GM18861 (cell line): Measurements from ENCODE around the gene AKR7A2.
"Not testable (repeated sequence)": the region's sequence is repeated elsewhere in the genome, so short reads cannot be mapped to it uniquely, and the experiment has no call there.

Experiments used
- ATAC-seq: cut with Tn5 transposase; IDR thresholded peaks from one replicate; pipeline ENCODE4 v1.9.1; 2021; ENCODE audit not compliant: unreplicated experiment

The AKR7A2 gene

DNA sequence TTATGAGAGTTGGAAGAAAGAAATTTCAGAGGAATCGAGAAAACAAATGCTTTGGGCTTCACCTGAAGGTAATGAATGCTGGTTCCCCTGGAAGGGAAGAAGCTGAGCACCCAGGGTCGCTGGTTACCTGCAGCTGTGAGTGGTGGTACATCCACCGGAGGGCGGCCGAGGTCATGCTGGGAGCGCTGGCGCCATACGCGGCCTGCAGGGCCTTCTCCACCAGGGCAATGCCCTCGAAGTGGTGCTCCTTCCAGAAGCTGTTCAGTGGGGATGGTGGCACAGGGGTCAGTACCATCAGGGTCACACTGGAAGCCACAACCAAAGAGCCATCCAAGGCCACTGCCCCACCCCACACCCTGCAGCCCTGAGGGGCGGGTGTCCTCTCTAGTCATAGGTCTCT, 43.5 kb downstream of the AKR7A2 start:
- ATAC-seq = no peak

GRCh38 chr1:19262744-19263143, 49.2 kb downstream of the AKR7A2 start:
- no peak for ATAC-seq

DNA sequence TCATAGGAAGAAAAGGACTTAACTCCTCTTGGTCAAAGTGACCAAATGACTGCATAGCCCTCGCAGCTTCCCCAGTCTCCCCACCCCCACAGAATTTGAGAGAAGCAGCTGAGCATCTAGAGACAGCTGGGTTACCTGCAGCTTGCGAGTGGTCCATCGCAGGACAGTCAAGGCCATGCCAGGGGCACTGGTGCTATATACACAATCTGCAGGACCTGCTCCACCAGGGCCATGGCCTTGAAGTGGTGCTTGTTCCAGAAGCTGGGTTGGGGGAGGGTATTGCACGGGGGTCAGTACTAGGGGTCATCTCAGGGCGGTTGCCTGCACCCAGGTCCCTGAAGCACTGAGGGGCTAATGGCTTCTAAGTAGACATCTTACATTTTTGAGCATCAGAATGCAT, 49.9 kb downstream of the AKR7A2 start:
- no peak for ATAC-seq

- ATAC-seq = no peak
Measured at GRCh38 chr1:19260211-19261138, 51.5 kb downstream of the AKR7A2 start.

DNA sequence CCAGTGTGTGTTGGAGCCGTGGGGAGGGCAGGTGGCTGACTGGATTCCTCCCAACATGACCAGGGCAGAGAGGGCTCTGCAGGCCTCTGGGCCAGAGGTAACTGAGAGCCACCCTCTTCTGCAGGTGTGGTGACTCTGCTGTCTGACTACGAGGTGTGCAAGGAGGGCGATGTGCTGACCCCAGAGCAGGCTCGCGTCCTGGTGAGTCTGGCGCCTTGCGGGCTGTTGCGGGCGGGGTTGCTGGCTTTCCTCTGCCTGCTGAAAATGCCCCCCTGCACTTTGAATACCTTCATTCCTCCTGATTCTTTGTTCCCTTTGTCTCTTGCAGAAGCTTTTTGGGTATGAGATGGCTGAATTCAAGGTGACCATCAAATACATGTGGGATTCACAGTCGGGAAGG, 53.6 kb downstream of the AKR7A2 start:
- ATAC-seq = no peak

DNA sequence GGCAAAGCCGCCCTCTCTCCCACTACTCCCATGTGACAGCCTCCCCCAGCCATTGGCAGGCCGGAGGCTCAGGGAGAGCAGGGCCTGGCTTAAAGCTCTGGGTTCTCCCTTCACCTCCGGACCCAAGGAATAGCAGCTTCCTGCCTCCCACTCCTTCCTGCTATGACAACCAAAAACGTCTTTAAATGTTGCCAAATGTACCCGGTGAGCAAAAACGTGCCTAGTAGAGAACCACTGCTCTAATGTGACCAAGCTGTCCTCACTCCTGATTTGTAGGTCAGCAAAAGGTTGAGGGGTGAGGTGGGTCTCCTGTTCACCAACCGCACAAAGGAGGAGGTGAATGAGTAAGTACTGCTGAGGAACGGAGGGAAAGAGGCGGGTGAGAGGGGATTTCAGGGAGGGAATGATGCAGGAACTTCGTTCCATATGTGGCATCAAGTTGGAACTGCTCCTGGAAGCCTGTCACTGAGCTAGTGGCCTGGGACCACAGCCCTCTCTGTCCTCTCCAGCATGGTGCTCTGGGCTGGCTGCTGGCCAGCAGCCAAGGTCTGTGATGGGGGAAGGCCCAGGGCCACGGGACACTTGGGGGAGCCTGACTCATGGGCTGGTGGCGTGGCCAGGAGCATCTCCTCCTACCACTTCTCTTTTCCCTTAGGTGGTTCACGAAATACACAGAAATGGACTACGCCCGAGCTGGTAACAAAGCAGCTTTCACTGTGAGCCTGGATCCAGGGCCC, 54.6 kb downstream of the AKR7A2 start:
- no peak for ATAC-seq

- ATAC-seq = not testable (repeated sequence)
Measured at GRCh38 chr1:19256301-19256700, 55.6 kb downstream of the AKR7A2 start.

DNA sequence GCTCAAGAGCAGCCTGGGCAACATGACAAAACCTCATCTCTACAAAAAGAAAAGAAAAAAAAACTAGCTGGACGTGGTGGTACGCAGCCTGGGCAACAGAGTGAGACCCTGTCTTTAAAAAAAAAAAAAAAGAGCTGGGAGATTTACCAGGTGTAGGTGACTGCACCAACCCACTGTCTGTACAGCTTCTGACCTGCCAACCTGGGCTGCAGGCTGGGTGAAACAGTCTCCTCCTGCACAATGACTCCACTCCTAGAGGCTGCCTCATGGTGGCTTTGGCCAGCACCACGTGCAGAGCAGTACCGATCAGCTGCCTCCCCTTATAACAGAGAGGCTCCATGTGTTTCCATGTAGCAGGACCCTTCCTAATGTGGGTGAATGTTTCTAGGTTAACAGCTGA, 56.7 kb downstream of the AKR7A2 start:
- no peak for ATAC-seq

DNA sequence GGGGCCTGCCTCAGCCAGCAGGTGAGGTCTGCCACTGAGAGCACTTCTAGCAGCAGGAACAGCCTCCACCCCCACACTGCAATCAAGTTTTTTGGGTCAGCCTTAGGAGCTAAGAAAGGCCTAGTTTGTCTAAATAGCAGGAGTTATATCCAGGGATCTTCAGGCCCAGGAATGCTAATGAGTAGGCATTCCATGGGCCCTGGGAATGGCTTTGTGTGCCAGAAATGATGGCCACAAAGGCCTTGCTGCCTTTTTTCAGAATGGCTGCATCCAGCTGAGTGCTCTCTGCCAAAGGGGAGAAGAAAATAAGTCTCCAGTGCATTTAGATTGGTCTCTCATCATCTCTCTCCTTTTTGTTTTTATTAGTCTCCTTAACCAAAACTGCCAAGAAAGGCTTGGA, 57.5 kb downstream of the AKR7A2 start:
- ATAC-seq = no peak
